HS-5 (cell line): ENCODE data around the gene ZNF726.
A peak's percentile ranks its signal among the peaks of the same experiment; 100 is the strongest.
"Not testable (repeated sequence)": the region's sequence is repeated elsewhere in the genome, so short reads cannot be mapped to it uniquely, and the experiment has no call there.

Experiments used
- DNase-seq: peaks from one replicate; pipeline ENCODE4 v3.0.0-alpha.2; 2012; ENCODE audit warnings: low read depth

Gene ZNF726

DNA sequence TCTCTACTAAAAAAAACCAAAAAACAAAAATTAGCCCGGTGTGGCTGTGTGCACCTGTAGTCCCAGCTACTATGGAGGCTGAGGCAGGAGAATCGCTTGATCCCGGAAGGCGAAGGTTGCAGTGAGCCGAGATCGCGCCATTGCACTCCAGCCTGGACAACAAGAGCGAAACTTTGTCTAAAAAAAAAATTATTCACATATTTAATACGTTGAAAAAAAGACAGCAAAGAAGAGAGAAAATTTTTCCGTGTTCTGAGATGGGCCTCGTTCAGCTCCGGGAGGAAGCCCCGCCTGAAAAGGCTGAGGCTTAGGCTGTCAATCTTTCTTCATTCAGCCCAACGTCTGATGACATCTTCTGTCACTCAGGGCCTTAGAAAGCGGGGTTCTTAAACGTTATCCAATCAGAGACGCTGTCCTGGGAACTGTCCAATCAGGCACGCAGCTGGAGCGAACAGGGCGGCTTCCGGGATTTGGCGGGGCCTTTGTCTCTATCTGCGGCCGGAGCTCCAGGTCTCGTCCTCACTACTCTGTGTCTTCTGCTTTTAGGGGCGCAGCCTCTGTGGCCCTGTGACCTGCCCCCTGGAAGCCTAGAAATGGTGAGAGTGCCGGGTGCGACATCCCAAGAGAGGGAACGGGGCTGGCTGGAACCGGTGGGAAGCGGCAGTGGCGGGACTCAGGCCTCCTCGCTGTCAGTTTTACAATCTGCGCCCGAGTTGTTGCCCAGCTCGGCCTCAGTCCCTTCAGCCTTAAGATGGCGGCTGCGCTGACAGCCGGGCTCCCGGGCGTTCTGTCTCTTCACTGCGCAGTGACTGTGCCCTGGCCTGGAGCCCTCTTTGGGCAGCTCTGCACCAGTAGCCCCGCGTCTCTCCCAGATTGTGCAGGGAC lies at the start of gene ZNF726:
Gene ZNF726, plus strand, starts transcription at position 485 of the 885 bp plus-strand sequence. Its CDS starts 109 bp downstream, at position 594.
- peak; percentile 74 for DNase-seq

DNA sequence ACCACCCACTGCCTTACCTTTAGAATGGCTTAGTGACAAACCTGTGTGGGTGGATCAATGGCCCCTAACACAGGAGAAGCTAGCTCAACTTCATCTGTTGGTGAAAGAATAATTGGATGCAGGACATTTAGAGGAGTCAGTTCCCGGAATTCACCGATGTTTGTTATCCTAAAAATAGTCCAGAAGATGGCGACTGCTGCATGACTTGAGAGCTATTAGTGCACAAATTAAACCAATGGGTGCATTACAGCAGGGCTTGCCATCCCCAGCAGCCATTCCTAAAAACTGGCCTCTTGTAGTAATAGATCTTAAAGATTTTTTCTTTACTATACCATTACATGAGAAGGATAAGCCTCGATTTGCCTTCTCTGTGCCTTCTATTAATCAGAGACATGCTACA lies 46.8 kb upstream of the ZNF726 start:
- DNase-seq: no peak

DNA sequence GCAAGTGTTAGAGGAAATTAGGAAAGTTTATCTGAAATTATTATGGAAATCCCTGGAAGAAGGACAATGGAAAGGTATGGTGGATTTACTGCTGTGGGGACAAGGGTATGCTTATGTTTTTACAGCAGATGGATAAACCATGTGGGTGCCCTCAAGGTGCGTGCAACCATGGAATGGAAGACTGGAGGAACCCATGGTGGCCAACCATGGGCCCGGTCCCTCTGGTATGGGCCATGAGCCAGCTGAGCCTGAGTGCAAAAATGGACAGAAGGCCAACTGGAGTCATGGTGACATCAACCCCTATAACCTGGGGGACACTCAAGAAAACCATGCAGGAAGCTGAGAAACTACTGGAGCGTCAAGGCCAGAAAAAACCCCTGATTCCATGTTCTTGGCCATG lies 46.1 kb upstream of the ZNF726 start:
- DNase-seq: no peak

DNA sequence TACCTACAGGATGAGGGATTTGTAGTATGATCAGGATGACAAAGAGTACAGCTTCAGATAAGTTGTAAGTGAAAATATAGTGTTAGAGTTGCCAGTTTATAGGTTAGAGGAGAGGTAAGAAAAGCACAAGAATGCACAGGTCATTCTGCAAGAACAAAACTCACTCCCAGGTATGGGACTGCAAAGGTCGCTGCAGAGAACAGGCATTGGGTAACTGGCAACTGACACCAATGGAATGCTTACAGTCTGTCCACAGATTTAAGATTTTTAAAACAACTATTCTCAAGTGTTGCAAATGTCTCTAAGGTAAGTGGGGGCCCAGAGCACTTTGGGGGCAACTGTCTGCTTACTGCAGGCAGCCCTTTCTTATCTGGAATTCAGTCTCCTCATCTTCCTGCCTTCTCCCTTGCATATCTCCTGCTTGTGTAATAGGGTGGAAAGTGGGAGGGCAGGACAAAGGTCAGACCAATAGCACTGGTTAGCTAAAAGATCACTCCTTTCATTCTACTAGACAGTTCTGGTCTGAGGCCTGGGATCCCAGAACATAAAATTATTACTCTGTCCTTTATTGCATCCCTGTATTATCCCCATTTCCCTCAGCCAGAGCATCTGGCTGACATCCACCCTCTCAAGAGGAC lies 42.3 kb upstream of the ZNF726 start:
- no peak for DNase-seq

DNA sequence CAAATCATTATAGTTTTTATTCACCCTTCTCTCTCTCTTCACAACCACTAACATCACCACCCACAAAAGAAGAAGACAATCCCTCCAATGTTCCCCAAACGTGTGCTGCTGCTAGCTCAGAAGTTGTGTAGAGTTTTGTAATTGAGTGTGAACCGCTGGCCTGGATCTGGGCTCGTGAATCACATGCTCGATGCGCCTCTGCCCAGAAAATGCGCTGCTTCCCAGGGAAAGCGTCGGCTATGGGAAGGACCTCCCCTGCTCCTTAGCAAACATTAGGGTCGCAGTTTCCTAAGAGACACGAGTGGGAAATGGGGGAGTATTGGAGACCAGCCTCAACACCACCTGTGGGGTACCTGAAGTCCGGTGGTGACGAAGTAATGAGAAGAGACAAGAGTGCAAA lies 38.4 kb upstream of the ZNF726 start:
- no peak for DNase-seq

DNA sequence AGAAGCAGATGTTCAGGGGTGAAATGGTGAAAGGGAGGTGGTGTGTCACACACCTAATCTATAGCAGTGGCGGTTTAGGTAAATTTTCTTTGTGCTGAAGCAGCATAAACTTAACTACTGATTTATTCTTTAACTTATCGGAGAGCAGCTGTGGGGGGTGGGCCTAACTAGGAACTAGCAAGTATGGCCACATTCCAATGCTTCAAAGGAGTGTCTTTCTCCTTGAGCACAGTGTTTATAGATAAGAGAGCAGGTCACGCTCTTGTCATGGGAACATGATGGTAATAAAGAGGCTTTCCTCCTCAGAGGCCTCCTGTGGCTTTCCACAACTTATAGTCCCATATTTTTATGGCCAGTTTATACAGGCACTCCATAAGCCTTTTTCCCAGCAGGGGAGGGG lies 37.9 kb upstream of the ZNF726 start:
- DNase-seq: not testable (repeated sequence)

DNA sequence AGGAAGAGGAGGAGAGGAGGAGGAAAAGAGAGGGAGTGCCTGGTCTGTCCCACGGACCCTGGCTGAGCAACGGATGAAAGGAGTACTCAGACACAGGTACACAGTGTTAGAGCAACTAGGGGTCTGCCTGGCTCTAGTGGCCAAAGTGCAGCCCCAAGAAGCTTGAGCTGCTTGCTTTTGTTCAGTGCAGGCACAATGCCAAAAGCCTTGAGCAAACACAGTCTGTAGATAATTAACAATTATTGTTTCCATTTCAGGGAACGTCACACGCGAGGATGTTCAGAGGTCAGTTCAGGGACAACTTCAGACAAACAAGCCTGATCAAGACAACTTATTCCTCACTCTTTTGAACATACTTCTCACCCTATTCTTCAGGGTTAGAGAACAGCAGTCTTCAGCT lies 32.2 kb upstream of the ZNF726 start:
- no peak for DNase-seq

DNA sequence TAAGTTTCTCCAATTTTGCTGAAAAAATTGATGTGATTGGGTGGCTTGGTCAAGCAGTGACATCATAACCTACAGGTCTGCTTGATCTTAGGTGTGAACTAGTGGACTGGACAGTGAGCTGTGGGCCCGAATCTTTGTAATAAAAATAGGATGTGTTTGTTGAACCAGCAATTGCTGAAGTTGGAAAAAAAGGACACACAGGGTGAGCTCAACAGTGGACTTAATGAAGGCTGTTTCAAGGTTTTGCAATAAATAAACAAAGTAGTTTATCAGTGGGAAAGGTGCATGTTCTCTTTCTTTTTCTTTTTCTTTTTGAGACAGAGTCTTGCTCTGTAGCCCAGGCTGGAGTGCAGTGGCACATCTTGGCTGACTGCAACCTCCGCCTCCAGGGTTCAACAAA lies 30.3 kb upstream of the ZNF726 start:
- DNase-seq: no peak

DNA sequence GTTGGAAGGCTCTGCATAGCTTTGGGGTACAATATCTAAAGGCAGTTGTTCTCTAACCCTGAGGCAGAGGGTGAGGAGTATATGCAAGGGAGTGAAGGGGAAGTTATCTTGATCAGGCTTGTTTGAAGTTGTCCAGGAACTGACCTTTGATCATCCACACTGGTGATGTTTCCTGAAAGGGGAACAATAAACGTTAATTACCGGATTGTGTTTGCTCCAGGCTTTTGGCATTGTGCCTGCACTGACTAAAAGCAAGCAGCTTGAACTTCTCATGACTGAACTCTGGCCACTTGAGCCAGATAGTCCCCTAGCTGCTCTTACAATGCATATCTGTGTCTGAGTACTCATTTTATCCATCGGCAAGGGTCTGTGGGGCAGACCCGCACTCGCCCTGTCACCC lies 27.0 kb upstream of the ZNF726 start:
- no peak for DNase-seq

DNA sequence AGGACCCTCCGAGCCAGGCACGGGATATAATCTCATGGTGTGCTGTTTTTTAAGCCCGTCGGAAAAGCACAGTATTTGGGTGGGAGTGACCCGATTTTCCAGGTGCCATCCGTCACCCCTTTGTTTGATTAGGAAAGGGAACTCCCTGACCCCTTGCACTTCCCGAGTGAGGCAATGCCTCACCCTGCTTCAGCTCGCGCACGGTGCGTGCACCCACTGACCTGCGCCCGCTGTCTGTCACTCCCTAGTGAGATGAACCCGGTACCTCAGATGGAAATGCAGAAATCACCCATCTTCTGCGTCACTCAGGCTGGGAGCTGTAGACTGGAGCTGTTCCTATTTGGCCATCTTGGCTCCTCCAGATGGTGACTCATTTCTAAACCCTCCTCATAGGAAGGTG lies 18.6 kb upstream of the ZNF726 start:
- DNase-seq: not testable (repeated sequence)

DNA sequence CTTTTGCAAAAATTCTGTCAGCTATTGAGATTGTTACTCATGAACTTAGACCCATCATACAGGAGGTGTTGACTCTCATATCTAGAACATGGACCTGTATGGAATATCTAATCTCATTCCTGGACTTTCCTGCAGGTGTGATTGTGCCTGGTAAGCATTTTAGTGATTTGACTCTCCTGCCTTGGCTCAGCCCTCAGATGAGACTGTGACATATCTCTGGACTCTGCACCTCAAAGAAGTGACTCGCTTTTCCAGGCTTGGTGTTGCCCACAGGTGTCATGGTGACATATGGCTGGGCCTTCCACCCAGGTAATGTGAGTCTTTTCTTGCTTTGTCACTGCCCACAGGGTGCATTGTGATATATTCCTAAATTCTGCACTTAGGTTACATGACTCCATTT lies 17.8 kb upstream of the ZNF726 start:
- DNase-seq: no peak

DNA sequence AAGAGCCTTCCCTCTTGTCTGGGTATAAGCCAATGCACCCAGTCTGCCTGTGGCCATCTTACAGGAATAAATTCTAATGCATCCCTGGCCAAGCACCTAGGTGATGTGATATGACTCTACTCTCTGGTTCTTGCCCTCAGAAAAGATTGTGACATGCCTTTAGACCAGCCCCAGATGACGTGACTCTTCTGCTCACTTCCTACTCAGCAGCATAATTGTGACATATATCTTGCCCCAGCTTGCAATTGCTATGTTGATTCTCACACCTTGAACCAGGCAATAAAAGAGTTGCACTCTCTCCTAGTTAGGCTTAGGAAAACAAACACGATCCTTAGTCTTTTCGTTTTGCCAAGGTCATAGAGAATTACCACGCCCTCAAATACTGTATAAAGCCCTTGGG lies 13.3 kb upstream of the ZNF726 start:
- no peak for DNase-seq

DNA sequence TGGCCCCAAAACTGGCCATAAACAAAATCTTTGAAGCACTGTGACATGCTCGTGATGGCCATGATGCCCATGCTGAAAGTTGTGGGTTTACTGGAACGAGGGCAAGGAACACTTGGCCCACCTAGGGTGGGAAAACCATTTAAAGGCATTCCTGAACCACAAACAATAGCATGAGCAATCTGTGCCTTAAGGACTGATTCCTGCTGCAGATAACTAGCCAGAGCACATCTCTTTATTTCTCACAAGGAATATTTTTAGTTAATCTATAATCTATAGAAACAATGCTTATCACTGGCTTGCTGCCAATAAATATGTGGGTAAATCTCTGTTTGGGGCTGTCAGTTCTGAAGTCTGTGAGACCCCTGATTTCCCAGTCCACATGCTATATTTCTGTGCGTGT lies 10.3 kb upstream of the ZNF726 start:
- no peak for DNase-seq

DNA sequence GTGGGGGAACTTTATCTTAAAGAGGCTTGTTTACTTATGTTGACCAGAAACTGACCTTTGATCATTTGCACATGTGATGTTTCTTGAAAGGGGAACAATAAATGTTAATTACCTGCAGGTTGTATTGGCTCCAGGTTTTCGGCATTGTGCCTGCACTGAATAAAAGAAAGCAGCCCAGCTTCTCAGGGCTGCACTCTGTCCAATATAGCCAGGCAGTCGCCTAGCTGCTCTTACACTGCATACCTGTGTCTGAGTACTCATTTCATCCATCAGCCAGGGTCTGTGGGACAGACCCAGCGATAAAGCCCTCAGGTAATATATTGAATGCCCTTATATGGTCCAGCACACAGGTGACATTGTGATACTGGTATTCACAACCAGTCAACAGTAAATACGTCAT lies 8.9 kb upstream of the ZNF726 start:
- DNase-seq: no peak

DNA sequence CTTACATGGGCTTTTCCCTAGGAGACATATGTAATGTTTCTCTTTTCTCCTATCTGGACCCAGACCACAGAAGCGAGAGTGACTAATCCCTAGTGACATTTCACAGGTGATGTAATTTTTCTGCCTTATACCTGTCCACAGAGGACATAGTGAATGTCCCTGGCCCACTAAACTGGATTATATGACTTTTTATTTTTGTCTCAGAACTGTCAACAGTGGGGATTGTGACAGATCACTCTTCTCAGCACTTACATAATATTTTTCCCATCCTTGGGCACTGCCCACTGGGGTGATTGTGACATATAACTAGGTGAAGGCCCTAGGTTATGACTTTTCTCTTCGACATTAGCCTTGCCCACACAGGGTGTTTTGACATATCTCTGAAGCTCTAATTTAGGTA lies 7.9 kb upstream of the ZNF726 start:
- DNase-seq: no peak

DNA sequence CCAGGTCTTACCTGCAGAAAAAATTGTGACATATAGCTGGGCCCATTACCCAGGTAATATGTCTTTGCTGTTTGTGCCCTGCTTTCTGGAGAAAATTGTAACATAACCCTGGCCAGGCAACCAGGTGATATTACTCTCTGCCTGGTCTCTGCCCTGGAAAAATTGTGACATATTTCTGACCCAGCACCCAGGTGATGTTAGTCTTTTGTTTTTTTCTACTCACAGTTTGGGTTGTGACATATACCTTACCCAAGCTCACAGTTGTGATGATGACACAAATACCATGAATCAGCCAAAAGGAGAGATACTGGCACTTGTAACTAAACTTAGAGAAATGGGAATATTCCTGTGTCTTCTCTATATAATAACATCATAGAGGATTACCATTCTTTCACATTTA lies 6.5 kb upstream of the ZNF726 start:
- DNase-seq: no peak

DNA sequence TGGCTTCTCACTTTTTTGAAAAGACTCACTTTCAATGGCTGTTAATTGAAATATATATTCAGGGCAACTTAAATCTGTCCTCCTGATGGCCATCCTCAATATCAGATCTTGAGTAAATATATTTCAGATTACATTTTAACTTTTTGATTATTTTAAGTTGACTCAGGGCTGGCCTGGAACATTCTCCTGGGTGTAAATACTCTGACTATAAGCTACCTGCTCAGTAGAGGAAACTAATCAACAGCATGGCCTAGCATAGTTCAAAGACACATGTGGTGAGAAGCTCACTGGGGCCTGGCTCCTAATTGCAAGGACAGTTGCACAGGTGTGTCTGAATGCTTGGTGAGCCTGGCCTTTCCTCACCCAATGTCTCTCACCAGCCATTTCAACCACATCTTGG lies 5.5 kb upstream of the ZNF726 start:
- no peak for DNase-seq

DNA sequence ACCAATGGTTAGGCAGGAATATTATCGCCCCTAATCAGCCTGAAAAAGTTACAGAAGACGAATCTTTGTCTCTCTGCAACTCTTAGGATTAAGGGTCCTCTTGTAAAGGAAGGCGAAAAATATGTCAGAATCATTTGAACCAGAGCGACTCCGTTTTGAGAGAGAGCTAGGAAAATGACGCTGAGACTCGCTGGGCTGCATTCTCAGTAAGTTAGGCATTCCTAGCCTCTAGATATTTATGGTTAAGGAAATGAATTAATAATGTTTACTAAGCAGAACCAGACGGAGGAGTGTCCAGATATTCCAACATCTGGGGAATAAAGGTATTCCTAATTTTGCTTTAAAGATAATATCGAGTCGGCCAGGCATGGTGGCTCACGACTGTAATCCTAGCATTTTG lies 755 bp upstream of the ZNF726 start:
- DNase-seq: no peak

DNA sequence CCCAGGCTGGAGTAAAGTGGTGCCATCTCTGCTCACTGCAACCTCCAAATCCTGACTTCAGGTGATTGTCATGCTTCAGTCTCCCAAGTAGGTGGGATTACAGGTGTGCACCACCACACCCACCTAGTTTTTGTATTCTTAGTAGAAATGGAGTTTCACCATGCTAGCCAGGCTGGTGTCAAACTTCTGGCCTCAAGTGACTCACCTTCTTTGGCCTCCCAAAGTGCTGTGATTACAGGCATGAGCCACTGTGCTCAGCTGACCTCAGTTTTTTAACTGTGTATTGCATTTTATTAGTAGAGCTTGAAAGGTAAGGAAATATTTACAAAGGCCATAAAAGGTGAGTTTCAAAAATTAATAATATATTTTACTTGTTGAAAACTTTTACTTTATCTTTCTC lies 2.3 kb downstream of the ZNF726 start:
- DNase-seq: no peak

DNA sequence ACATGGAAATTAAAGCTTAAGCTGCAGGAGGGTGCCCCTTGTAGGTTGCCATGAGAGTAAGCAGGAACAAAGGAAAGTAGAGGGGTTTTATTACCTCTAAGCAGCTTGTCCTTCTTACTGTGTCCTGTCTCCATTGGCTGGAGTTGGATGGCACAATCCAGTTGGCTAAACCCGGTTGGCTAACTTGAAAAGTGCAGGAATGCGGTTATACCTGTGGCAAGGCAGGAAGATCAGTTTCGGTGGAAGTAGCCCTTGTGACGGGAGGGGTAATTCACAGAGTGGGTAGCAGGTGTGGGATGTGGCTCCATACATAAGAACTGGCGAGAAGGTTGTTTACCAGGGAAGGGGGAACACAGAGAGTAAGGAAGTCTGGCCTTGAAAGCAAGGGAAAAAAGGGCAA lies 3.2 kb downstream of the ZNF726 start:
- no peak for DNase-seq

DNA sequence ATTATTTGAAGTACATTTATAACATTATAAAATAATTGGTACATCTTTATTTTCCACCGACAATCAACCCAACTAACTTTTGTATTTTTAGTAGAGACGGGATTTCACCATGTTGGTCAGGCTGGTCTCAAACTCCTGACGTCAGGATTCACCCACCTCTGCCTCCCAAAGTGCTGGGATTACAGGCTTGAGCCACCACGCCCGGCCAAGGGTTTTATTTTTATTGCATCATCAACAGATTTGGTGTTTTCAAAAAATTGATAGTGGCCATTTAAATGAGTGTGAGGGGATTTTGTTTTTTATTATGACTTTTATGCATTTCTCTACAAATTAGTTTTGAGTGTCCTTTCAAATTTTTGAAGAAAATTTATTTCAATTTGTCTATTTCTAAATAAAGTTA lies 10.6 kb downstream of the ZNF726 start:
- DNase-seq: no peak

DNA sequence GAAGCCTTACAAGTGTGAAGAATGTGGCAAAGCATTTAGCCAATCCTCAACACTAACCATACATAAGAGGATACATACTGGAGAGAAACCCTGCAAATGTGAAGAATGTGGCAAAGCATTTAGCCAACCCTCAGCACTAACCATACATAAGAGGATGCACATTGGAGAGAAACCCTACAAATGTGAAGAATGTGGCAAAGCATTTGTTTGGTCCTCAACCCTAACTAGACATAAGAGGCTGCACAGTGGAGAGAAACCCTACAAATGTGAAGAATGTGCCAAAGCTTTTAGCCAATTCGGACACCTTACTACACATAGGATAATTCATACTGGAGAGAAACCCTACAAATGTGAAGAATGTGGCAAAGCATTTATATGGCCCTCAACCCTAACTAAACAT lies 18.2 kb downstream of the ZNF726 start:
- no peak for DNase-seq

DNA sequence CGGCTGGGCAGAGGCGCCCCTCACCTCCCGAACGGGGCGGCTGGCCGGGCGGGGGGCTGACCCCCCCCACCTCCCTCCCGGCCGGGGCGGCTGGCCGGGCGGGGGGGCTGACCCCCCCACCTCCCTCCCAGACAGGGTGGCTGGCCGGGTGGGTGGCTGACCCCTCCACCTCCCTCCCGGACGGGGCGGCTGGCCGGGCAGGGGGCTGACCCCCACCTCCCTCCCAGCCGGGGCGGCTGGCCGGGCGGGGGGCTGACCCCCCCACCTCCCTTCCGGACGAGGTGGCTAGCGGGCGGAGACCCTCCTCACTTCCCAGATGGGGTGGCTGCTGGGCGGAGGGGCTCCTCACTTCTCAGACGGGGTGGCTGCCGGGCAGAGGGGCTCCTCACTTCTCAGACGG lies 22.3 kb downstream of the ZNF726 start:
- not testable (repeated sequence) for DNase-seq

DNA sequence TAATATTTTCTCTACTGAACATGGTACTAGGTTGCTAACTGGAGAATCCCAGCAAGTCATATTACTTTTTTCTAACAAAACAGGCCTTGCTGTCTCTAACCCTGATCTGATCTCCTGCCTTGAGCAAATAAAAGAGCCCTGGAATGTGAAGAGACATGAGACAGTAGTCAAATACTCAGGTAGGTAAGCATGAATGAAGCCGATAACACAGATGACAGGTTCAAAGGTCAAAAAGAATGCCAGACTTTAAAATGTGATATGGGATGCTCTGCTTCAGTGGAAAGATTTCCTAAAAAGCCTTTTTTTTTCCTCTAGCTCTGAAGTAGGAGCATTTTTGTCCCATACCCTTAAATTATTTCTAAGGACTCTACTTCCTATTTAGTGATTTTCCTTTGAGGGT lies 28.7 kb downstream of the ZNF726 start:
- DNase-seq: no peak
